ENCODE results near the gene GAMT.

DNA sequence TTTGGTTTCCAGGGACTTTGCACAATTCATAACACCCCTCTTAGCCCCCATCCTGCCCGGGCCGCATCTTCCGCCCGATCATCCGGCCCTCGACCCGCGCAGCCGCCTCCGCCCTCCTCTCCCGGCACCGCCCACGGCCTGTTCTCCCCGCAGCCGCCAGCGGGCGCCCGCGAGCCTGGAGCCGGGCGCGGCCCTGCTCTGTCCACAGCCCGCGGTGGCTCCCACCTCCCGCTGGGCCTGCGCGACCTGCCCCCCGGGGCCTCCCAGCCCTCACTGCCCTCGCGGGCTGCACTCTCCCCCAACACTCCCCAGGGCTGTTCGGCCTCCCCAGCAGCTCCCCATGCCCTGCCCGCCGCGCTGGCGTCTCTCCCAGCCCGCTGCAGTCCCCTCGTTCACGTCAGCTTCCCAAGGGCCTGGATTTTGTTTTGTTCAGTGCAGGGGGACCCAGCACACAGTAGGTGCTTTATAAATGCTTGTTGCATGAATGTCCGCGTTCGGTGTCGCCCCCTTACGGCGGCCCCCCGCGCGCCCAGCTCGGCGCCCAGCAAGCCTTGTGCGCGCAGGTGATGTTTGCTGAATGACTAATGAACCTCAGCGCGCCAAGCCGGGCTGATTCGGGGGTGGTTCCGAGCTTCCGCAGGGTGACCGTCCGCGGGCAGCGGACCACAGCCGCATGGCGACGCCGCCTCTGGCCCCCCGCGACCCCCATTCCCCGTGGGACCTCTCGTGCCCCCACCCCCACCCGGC, 44.0 kb upstream of the GAMT start:
- TF ChIP-seq, protein P1, sequence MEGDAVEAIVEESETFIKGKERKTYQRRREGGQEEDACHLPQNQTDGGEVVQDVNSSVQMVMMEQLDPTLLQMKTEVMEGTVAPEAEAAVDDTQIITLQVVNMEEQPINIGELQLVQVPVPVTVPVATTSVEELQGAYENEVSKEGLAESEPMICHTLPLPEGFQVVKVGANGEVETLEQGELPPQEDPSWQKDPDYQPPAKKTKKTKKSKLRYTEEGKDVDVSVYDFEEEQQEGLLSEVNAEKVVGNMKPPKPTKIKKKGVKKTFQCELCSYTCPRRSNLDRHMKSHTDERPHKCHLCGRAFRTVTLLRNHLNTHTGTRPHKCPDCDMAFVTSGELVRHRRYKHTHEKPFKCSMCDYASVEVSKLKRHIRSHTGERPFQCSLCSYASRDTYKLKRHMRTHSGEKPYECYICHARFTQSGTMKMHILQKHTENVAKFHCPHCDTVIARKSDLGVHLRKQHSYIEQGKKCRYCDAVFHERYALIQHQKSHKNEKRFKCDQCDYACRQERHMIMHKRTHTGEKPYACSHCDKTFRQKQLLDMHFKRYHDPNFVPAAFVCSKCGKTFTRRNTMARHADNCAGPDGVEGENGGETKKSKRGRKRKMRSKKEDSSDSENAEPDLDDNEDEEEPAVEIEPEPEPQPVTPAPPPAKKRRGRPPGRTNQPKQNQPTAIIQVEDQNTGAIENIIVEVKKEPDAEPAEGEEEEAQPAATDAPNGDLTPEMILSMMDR (IDR thresholded peaks at IDR 0.05) = peak; percentile 99
- TF ChIP-seq ZFX (IDR thresholded peaks at IDR 0.05; ENCODE audit: borderline replicate concordance) = no peak

Measured in 22Rv1 (cell line).